ENCODE measurements around the gene SUN2. TPM values are rescaled to one million over a fixed set of nuclear protein-coding genes. Genes with fewer than 3 reads are reported as not detected.
A peak's percentile ranks its signal among the peaks of the same experiment; 100 is the strongest.

Gene SUN2
- total and polyA plus RNA-seq, 2 of the 13 experiments (the other 11 are each of a cell fraction or from before 2014, with no cell fraction given) = 45.6 to 56.6 TPM

- TF ChIP-seq PATZ1 (CRISPR knock-in tag; IDR thresholded peaks at IDR 0.05) (peak; percentile 44), ZNF850 (CRISPR knock-in tag; conservative IDR thresholded peaks at IDR 0.05) (no peak), ZNF256 (CRISPR knock-in tag; conservative IDR thresholded peaks at IDR 0.05) (no peak), ZNF879 (CRISPR knock-in tag; IDR thresholded peaks at IDR 0.05) (no peak), ZNF614 (CRISPR knock-in tag; IDR thresholded peaks at IDR 0.05; ENCODE audit: borderline replicate concordance) (peak; percentile 49; the same call in 1 of the 2 replicates), YY1 (IDR thresholded peaks at IDR 0.05; ENCODE audit: insufficient read depth, insufficient replicate concordance, low read depth, low read length) (peak; percentile 61), PRMT3 (CRISPR knock-in tag; IDR thresholded peaks at IDR 0.05; ENCODE audit: borderline replicate concordance, low read depth) (no peak), CC2D1A (CRISPR knock-in tag; IDR thresholded peaks at IDR 0.05) (no peak), SSRP1 (CRISPR knock-in tag; IDR thresholded peaks at IDR 0.05) (no peak), ZBTB20 (CRISPR knock-in tag; IDR thresholded peaks at IDR 0.05; ENCODE audit: borderline replicate concordance, low read depth) (no peak), SRY (CRISPR knock-in tag; IDR thresholded peaks at IDR 0.05) (peak; percentile 95), CSRNP1 (CRISPR knock-in tag; IDR thresholded peaks at IDR 0.05) (no peak; the same call in 1 of the 2 replicates), ZNF431 (CRISPR knock-in tag; IDR thresholded peaks at IDR 0.05; ENCODE audit: borderline replicate concordance, low read depth) (peak; percentile 87; the same call in 1 of the 2 replicates), HDAC2 (CRISPR knock-in tag; IDR thresholded peaks at IDR 0.05) (peak; percentile 17; the same call in 1 of the 2 replicates)
- TF ChIP-seq, protein P1, sequence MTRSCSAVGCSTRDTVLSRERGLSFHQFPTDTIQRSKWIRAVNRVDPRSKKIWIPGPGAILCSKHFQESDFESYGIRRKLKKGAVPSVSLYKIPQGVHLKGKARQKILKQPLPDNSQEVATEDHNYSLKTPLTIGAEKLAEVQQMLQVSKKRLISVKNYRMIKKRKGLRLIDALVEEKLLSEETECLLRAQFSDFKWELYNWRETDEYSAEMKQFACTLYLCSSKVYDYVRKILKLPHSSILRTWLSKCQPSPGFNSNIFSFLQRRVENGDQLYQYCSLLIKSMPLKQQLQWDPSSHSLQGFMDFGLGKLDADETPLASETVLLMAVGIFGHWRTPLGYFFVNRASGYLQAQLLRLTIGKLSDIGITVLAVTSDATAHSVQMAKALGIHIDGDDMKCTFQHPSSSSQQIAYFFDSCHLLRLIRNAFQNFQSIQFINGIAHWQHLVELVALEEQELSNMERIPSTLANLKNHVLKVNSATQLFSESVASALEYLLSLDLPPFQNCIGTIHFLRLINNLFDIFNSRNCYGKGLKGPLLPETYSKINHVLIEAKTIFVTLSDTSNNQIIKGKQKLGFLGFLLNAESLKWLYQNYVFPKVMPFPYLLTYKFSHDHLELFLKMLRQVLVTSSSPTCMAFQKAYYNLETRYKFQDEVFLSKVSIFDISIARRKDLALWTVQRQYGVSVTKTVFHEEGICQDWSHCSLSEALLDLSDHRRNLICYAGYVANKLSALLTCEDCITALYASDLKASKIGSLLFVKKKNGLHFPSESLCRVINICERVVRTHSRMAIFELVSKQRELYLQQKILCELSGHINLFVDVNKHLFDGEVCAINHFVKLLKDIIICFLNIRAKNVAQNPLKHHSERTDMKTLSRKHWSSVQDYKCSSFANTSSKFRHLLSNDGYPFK (CRISPR knock-in tag; IDR thresholded peaks at IDR 0.05; ENCODE audit: borderline replicate concordance) = no peak
- TF ChIP-seq, protein P2, sequence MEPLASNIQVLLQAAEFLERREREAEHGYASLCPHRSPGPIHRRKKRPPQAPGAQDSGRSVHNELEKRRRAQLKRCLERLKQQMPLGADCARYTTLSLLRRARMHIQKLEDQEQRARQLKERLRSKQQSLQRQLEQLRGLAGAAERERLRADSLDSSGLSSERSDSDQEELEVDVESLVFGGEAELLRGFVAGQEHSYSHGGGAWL (CRISPR knock-in tag; IDR thresholded peaks at IDR 0.05) = peak; percentile 43
- TF ChIP-seq, protein P3, sequence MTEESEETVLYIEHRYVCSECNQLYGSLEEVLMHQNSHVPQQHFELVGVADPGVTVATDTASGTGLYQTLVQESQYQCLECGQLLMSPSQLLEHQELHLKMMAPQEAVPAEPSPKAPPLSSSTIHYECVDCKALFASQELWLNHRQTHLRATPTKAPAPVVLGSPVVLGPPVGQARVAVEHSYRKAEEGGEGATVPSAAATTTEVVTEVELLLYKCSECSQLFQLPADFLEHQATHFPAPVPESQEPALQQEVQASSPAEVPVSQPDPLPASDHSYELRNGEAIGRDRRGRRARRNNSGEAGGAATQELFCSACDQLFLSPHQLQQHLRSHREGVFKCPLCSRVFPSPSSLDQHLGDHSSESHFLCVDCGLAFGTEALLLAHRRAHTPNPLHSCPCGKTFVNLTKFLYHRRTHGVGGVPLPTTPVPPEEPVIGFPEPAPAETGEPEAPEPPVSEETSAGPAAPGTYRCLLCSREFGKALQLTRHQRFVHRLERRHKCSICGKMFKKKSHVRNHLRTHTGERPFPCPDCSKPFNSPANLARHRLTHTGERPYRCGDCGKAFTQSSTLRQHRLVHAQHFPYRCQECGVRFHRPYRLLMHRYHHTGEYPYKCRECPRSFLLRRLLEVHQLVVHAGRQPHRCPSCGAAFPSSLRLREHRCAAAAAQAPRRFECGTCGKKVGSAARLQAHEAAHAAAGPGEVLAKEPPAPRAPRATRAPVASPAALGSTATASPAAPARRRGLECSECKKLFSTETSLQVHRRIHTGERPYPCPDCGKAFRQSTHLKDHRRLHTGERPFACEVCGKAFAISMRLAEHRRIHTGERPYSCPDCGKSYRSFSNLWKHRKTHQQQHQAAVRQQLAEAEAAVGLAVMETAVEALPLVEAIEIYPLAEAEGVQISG (CRISPR knock-in tag; IDR thresholded peaks at IDR 0.05) = peak; percentile 92
Measured at GRCh38 chr22:38700789-38701628, 54.8 kb downstream of the SUN2 start, which contains the start of gene JOSD1 (continued).

Data from HepG2 (cell line).